Endothelial cell of umbilical vein (primary cell): ENCODE measurements around the gene RASSF9. TPM values are rescaled to one million over a fixed set of nuclear protein-coding genes. Genes with fewer than 3 reads are reported as not detected.
A peak's percentile ranks its signal among the peaks of the same experiment; 100 is the strongest.

Source experiments
- BruUV-seq: library from RNA; stranded (reverse); fragments of 400-500 nt; replicated peaks from 2 replicates; lab custom pipeline; 2021; lab: Mats Ljungman, UMichigan
- CTCF ChIA-PET: fragments of 300-600, 350-600 bp; sonication (Branson Sonifier 250); formaldehyde crosslinking; loops from one replicate; lab custom pipeline; 2021; ENCODE audit warnings: antibody characterized with exemption, inconsistent platforms; lab: Charles Lee
- POLR2A ChIA-PET: fragments of 300-600, 350-600 bp; sonication (Branson Sonifier 250); formaldehyde crosslinking; loops from one replicate; lab custom pipeline; 2021; ENCODE audit warnings: antibody characterized with exemption, inconsistent platforms; lab: Charles Lee
- DNase-seq: peaks from one replicate; pipeline ENCODE4 v3.0.0-alpha.2; 2011; ENCODE audit warnings: low read depth, low spot score
- FAIRE-seq: peaks from 2 replicates; lab custom pipeline; 2011; peaks lifted over from hg19 to GRCh38; lab: Jason Lieb, UNC
- H2AFZ ChIP-seq: 2 replicates; pipeline ENCODE4 v1.6.0; 2012; ENCODE audit warnings: low read depth, low read length, control low read depth, inconsistent platforms
- H3K27ac ChIP-seq: 2 replicates; pipeline ENCODE4 v1.5.1; 2011; ENCODE audit warnings: low read depth, mild to moderate bottlenecking, control low read depth, low read length, moderate library complexity; ENCODE audit not compliant: insufficient read depth
- H3K27me3 ChIP-seq, 2 experiments: 2 replicates each; pipeline versions ENCODE4 v1.6.0 to v1.6.1; 2011; ENCODE audit warnings: low read length in 2 of 2, mixed read lengths in 1 of 2; ENCODE audit not compliant: control insufficient read depth in 2 of 2, insufficient read depth in 2 of 2
- H3K36me3 ChIP-seq, 2 experiments: 2 replicates in 1 of 2; 3 replicates in 1 of 2; pipeline ENCODE4 v1.5.1; 2011; ENCODE audit warnings: low read length in 2 of 2, mild to moderate bottlenecking in 1 of 2, moderate library complexity in 1 of 2; ENCODE audit not compliant: control insufficient read depth in 2 of 2, insufficient read depth in 2 of 2; ENCODE audit errors: extremely low read depth in 1 of 2
- H3K4me1 ChIP-seq: 3 replicates; pipeline ENCODE4 v1.5.1; 2011; ENCODE audit warnings: mild to moderate bottlenecking, low read length; ENCODE audit not compliant: control insufficient read depth, insufficient read depth; ENCODE audit errors: extremely low read depth
- H3K4me2 ChIP-seq: 2 replicates; pipeline ENCODE4 v1.6.1; 2011; ENCODE audit warnings: low read length, control low read depth, mixed read lengths; ENCODE audit not compliant: insufficient read depth
- H3K4me3 ChIP-seq, 3 experiments: fragments of 200-600 bp in 1 of 3; sonication (generic), shearing (Covaris generic) in 1 of 3; replicated peaks in 1 of 3; 2 replicates each; pipeline ENCODE4 v1.5.1; 2011 to 2016; ENCODE audit warnings: control low read depth in 3 of 3, low read length in 3 of 3, mild to moderate bottlenecking in 2 of 3, inconsistent platforms in 1 of 3, low read depth in 1 of 3, moderate library complexity in 1 of 3; ENCODE audit not compliant: insufficient read depth in 1 of 3
- H3K79me2 ChIP-seq: 2 replicates; pipeline ENCODE4 v1.6.0; 2012; ENCODE audit warnings: low read length, inconsistent platforms; ENCODE audit not compliant: control insufficient read depth, insufficient read depth
- H3K9ac ChIP-seq: replicated peaks from 2 replicates; pipeline ENCODE3; 2011; ENCODE audit warnings: low read length, control low read depth; ENCODE audit not compliant: insufficient read depth; ENCODE audit errors: extremely low read depth
- H3K9me1 ChIP-seq: replicated peaks from 3 replicates; pipeline ENCODE4 v1.6.0; 2011; ENCODE audit warnings: mild to moderate bottlenecking, low read length; ENCODE audit not compliant: control insufficient read depth, insufficient read depth; ENCODE audit errors: extremely low read depth
- H3K9me3 ChIP-seq: replicated peaks from 2 replicates; pipeline ENCODE4 v1.5.1; 2012; ENCODE audit warnings: low read length, inconsistent platforms; ENCODE audit not compliant: control insufficient read depth, insufficient read depth
- H4K20me1 ChIP-seq: replicated peaks from 2 replicates; pipeline ENCODE3; 2011; ENCODE audit warnings: mild to moderate bottlenecking, low read length; ENCODE audit not compliant: control insufficient read depth, insufficient read depth; ENCODE audit errors: extremely low read depth
- CTCF ChIP-seq, 2 donors: IDR thresholded peaks; 1 replicate in 1 of 2; 2 replicates in 1 of 2; pipeline ENCODE4 v1.5.1; 2011; ENCODE audit warnings: low read length in 2 of 2, mild to moderate bottlenecking in 2 of 2, moderate library complexity in 2 of 2, control low read depth in 1 of 2, inconsistent platforms in 1 of 2, low read depth in 1 of 2; ENCODE audit not compliant: insufficient read depth in 1 of 2; ENCODE audit errors: extremely low read depth in 1 of 2
- EZH2 ChIP-seq: IDR thresholded peaks from 2 replicates; pipeline ENCODE4 v1.6.1; 2012; ENCODE audit warnings: borderline replicate concordance, low read depth, mild to moderate bottlenecking, moderate library complexity, low read length, inconsistent platforms; ENCODE audit not compliant: severe bottlenecking
- FOS ChIP-seq: IDR thresholded peaks from 2 replicates; pipeline ENCODE4 v1.6.1; 2011; ENCODE audit warnings: mild to moderate bottlenecking, low read length, moderate library complexity, borderline replicate concordance; ENCODE audit not compliant: insufficient read depth
- GATA2 ChIP-seq: IDR thresholded peaks from 2 replicates; pipeline ENCODE4 v1.7.0; 2011; ENCODE audit warnings: low read depth, mild to moderate bottlenecking, moderate library complexity, mixed read lengths, low read length; ENCODE audit not compliant: insufficient read length, insufficient read depth
- MYC ChIP-seq: IDR thresholded peaks from one replicate; pipeline ENCODE4 v1.6.1; 2011; ENCODE audit warnings: mild to moderate bottlenecking, low read depth, low read length
- POLR2A ChIP-seq: IDR thresholded peaks from 2 replicates; pipeline ENCODE4 v1.6.1; 2012; ENCODE audit warnings: low read depth, mild to moderate bottlenecking, control low read depth, low read length
- dilution Hi-C: fragments of 300-500 bp; cut with MboI; formaldehyde crosslinking; loops from one replicate; pipeline ENCODE4 v1.15.0; 2019; ENCODE audit warnings: low sequenced_read_pairs; ENCODE audit not compliant: extremely low pct_ligation_motif_present
- intact Hi-C: fragments of 100-400 bp; cut with micrococcal nuclease; formaldehyde crosslinking; loops from one replicate; pipeline ENCODE4 v1.10.0; 2022
- polyA plus RNA-seq, 4 experiments: library from polyadenylated mRNA; depleted of rRNA in 3 of 4; stranded (reverse) in 3 of 4; unstranded in 1 of 4; fragments of >200 nt; gene quantifications; 2 replicates each; pipeline versions ENCODE4 v1.2.1 to v1.2.3, GENCODE V29; 2011 to 2012; ENCODE audit warnings: missing spikeins in 1 of 4
- total RNA-seq: library from RNA; stranded (reverse); gene quantifications from 2 replicates; pipeline ENCODE4 v1.2.3, GENCODE V29; 2021
- TF ChIP-seq, protein P1 (sequence below): IDR thresholded peaks from 2 replicates; pipeline ENCODE4 v1.6.1; 2011; ENCODE audit not compliant: insufficient read depth, insufficient read length

The RASSF9 gene
- total and polyA plus RNA-seq, 2 donors (not counting 3 experiments of a cell fraction or from before 2014, with no cell fraction given): 2.1 to 2.3 TPM

DNA sequence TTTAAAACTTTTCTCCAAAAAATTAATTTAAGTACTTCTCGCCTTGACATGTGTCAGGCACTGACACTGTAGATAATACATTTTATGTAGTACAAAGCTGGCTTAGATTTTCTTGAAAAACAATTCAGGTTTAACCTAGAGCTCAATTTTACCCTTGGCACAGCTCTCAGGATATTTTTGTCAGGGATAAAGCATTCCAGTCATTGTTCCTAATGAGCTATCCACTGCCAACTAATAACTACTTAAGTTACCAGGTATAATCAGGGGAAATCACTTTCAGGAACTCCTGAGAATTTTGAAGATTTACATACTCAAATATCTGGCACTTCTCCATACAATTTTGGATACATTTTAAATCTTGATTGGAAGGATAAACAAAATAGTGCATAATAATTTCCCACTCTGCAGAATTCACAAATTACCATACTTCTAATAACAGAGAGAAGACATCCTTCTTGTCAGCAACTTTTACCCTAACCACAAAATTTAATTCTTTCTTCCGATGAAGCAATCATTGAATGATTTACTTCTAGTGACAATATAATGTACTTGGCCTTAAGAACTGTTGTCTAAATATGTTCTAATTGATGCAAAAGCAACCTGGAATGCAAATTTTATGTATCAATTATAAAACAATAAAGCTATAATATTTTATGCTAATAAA lies 4.8 kb downstream of the RASSF9 start:
- DNase-seq (peak; percentile 56), FAIRE-seq (no peak)
- POLR2A ChIA-PET: interaction anchor here (1.7 kb wide), 1 partner anchor 10 kb away, joined by 5 read pairs; no protein-coding TSS in a partner anchor
- BruUV-seq: no TSS peak
- dilution Hi-C loops: no loop called here
- Histone ChIP-seq H3K79me2 (no peaks in the 10 kb centered on the region), H3K9me3 (no peaks in the 10 kb centered on the region), H3K27ac (no peak overlapping the region), H3K4me2 (peak overlapping the region; percentile 21), H3K36me3 (no peaks in the 10 kb centered on the region), H3K9ac (no peak overlapping the region), H3K9me1 (no peaks in the 10 kb centered on the region), H3K4me1 (peaks cover 18% of the 10 kb centered on the region), H3K4me3 (no peak overlapping the region), H4K20me1 (no peaks in the 10 kb centered on the region), H3K27me3 (no peaks in the 10 kb centered on the region), H2AFZ (no peak overlapping the region)
- intact Hi-C loops: no loop called here
- TF ChIP-seq EZH2 (no peak), POLR2A (no peak)
- TF ChIP-seq, protein P1, sequence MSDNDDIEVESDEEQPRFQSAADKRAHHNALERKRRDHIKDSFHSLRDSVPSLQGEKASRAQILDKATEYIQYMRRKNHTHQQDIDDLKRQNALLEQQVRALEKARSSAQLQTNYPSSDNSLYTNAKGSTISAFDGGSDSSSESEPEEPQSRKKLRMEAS: no peak
- CTCF ChIA-PET: interaction anchor here (0.7 to 2.3 kb wide), 8 partner anchors 10 to 256 kb away, joined by 3 to 14 read pairs (median 4); no protein-coding TSS in a partner anchor

- H3K4me2 ChIP-seq: no peak overlapping the region
- no peak for TF ChIP-seq MYC
- TF ChIP-seq POLR2A: no peak
- no peak for TF ChIP-seq GATA2
- no peak for TF ChIP-seq FOS
- TF ChIP-seq CTCF (IDR thresholded peaks at IDR 0.05; ENCODE audit: extremely low read depth in 1 of 2, insufficient read depth in 1 of 2, low read depth in 1 of 2, low read length in 2 of 2): no peak
- TF ChIP-seq EZH2: no peak
- DNase-seq (no peak), FAIRE-seq (no peak)
- BruUV-seq: no TSS peak
- CTCF ChIA-PET: no interaction called here
- H3K79me2 ChIP-seq: no peaks in the 10 kb centered on the region
- H3K27ac ChIP-seq: no peak overlapping the region
- dilution Hi-C loops (no loop called here), intact Hi-C loops (no loop called here)
- POLR2A ChIA-PET: no interaction called here
- no peak overlapping the region for H2AFZ ChIP-seq
- peaks cover 13% of the 10 kb centered on the region for H3K4me1 ChIP-seq
- H4K20me1 ChIP-seq: no peaks in the 10 kb centered on the region
- no peak overlapping the region for H3K4me3 ChIP-seq
- H3K9me3 ChIP-seq: no peaks in the 10 kb centered on the region
- no peak overlapping the region for H3K9ac ChIP-seq
- H3K9me1 ChIP-seq: no peaks in the 10 kb centered on the region
- no peaks in the 10 kb centered on the region for H3K36me3 ChIP-seq
- no peaks in the 10 kb centered on the region for H3K27me3 ChIP-seq
These were observed 6.8 kb downstream of the RASSF9 start for GRCh38 chr12:85829391-85829790.
